GM21381 (cell line): ENCODE measurements around the gene SPN.
"Not testable (repeated sequence)": the region's sequence is repeated elsewhere in the genome, so short reads cannot be mapped to it uniquely, and the experiment has no call there.

Source experiments
- ATAC-seq: cut with Tn5 transposase; IDR thresholded peaks from one replicate; pipeline ENCODE4 v1.9.1; 2021; ENCODE audit warnings: mild to moderate bottlenecking, moderate library complexity; ENCODE audit not compliant: unreplicated experiment

SPN gene

DNA sequence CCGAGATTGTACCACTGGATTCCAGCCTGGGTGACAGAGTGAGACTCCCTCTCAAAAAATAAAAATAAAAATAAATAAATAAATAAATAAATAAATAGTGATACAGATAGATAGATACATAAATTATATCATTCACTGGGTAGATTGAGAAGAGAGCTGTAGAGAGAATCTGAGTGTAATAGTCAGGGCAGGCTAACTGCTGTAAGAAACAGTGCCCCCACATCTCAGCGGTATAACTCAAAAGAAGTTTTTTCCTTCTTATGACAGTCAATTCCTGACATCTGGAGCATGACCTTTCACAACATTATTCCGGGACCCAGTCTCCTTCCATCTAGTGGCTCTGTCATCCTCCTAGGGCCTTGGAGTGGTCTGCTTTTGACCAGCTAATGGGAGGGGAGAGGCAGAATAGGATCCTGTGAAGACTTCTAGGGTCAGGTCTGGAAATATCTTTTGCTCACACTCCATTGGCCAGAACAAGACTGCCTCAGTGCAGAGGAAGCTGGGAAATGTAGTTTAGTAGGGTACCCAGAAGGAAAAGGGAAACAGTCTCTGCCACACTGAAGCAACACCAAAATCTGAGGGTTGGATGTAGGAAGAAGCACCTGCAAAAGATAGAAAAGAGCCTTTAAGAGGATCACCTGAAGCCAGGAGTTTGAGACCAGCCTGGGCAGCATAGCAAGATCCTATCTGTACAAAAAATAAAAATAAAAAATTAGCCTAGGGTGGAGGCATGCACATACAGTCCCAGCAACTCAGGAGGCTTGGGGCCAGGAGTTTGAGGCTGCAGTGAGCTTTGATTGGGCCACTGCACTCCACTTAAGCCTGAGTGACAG lies 13.0 kb downstream of the SPN start:
- ATAC-seq: no peak

DNA sequence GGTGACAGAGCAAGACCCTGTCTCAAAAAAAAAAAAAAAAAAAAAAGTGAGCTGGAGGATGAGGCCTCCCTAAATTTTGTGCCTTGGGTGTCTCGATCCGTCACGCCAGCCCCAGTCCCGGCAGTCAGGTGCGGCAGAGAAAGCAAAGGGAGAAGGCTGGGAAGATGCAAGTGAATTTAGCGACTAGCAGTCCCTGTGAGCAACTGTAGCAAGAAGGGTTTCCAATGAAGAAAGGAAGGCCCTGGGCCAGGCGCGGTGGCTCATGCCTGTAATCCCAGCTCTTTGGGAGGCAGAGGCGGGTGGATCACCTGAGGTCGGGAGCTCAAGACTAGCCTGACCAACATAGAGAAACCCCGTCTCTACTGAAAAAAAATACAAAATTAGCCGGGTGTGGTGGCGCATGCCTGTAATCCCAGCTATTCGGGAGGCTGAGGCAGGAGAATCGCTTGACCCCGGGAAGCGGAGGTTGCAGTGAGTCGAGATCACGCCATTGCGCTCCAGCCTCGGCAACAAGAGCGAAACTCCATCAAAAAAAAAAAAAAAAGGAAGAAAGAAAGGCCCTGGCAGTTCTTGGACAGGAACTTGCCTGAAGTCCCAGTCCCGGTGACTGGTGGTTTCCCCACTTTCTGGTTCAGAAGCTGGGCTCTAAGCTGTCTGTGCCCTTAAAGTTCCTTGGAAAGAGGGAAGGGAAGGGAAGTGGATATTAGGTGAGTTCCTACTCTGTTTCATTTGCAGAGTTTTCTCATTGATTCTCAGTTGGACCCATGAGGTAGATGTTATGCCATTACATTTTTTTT lies 14.1 kb downstream of the SPN start:
- ATAC-seq: no peak

DNA sequence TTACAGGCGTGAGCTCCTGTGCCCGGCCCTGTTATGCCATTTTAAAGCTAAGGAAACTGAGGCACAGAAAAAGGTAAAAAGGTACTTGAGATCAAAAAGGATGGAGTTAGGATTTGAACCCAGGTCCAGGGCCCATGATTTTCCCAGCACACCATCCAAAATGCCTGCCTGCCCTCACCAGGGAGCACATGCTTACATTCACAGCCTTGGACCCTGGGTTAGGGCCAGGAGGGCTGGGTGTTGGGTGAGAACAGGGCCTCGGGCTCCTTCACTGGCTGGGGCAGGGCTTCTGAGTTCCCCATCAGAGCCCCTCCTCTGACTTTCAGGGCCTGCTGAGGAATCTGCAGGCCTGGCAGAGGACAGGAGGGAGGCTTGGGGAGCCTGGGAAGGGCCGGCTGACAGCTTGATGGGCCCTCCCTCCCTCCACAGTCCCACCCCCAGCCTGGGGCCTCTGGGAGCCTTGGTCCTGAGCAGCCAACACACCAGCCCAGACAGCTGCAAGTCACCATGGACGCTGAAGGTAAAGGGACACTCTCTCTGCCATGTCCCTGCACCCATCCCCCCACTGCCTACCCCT lies 15.7 kb downstream of the SPN start, which contains the start of gene QPRT:
TSS of gene QPRT (plus strand) at position 490 of the 577 bp plus-strand sequence. CDS start at position 508, 18 bp downstream.
- no peak for ATAC-seq

DNA sequence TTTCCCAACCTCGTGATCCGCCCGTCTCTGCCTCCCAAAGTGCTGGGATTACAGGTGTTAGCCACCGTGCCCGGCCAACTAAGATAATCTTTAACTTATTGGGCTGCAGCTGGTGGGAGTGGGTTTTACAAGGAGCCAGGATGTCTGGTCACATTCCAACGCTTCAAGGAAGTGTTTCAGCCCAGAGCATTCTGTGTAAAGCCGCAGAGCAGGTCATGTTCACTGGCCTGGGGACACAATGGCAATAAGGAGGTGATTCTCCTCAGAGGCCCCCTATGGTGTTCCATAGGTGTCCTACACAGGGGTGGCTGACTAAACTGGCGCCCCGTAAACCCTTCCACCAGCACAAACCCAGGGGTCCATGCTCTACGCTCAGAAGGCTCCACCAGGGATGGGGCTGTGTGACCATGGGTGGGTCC lies 17.1 kb downstream of the SPN start:
- no peak for ATAC-seq

DNA sequence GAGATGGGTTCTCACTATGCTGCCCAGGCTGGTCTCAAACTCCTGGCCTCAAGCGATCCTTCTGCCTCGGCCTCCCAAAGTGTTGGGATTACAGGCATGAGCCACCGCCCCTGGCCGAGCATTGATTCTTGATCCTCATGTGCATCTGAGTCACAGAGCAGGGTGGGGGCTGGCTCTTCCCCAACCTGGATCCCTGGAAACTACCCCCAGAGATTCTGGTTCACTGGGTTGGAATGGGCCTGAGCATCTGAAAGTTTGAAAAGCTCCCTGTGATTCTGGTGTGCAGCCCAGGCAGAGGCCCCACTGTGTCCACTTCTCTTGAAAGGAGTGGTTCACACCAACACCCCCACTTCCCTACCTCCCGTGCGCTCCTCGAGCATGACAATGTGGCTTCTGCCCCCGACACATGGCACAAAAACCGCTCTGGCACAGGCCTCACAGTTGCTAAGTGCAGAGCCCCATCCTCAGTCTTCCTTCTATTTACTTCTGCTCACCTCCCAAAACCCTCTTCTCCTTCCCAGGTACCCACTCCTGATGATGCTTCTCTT lies 20.6 kb downstream of the SPN start:
- no peak for ATAC-seq

DNA sequence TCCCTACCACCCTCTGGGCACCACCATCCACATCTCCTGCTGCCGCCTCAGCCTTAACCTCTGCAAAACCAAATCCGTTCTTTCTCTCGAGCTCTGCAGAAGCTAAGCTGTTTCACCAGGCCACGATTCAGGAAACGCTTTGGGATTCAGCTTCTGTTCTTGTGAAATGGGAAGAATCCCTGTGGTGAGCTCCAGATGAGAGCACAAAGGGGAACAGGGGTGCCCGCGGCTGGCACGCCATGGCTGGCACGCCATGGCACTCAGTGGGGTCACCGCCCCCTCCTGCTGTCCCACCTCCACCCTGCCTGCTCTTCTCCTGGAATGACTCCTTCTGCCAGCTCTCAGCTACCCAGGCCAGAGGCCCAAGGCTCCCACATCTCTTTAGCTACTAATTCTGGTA lies 21.6 kb downstream of the SPN start:
- no peak for ATAC-seq

DNA sequence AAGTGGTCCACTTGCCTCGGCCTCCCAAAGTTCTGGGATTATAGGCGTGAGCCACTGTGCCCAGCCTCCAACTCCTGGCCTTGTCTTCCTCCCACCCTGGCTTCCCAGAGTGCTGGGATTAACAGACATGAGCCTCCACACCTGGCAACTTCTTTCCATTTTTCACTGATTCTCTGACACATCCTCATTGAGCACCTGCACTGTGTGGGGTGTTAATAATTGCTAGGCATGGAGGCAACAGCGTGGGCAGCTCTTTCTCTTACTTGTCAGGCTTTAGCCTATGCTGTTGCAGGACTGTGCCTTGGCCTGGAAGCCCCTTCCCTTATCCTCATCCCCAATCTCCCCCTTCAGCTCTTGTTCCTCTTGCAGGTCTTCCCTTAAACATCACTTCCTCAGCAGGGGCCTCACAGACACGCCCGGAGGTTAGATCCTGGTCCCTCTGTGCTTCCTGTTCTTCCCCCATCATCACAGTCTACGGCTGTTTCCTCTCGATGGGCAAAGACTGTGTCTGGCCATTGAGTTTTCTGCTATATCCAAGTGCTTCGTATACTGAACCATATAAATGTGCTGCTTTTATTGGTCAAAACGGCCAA lies 23.8 kb downstream of the SPN start:
- ATAC-seq: no peak

DNA sequence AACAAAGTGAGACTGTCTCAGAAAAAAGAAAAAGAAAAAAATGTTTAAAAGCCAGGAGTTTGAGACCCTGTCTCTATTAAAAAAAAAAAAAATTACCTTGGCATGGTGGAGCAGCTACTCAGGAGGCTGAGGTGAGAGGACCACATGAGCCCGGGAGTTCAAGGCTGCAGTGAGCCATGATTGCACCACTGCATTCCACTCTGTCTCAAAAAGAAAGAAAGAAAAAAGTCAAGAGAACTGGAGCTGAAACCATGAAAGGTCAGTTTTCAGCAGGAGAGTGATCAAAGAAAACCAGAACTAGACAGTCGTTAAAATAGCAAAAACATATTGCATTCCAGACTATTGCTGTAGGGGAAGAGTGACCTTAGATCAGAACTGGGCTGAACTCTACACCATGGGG lies 24.7 kb downstream of the SPN start:
- ATAC-seq: no peak

DNA sequence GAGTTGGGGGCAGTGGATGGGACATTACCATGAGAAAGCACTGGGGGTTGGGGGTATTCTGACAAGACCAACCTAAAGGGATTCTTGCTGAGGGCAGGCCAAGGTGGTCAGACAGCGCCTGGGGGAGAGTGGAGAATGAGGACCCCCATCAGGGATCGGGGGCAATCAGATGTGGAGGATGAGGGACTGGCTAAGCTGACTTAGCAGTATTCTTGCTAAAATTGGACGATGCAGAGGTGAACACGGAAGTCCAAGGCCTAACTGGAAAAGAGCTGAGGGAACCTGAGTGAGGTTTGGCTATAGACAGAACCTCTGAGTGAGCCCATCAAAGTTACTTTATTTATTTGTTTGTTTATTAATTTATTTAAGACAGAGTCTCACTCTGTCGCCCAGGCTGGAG lies 25.1 kb downstream of the SPN start:
- ATAC-seq: no peak

DNA sequence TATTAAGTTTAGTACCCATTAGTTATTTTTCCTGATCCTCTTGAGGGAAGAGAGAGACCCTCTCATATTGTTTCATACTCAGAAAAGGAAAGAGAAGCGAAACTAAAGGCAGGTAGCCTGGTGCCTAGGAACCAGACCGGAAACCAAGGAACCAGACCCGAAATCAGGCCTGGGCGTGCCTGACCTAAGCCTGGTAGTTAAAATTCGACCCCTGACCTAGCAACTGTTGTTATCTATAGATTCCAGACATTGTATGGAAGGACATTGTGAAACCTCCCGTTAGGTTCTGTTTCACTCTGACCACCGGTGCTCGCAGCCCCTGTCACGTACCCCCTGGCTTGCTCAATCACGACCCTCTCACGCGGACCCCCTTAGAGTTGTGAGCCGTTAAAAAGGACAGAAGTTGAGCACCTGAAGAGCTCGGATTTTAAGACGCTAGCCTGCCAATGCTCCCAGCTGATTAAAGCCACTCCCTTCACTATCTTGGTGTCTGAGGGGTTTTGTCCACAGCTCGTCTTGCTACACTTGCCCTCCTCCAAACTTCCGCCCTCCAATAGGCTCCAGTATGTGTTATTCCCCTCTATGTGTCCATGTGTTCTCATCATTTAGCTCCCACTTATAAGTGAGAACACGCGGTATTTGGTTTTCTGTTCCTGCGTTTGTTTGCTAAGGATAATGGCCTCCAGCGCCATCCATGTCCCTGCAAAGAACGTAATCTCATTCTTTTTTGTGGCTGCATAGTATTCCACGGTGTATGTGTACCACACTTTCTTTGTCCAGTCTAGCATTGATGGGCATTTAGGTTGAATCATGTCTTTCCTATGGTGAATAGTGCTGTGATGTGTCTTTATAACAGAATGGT lies 26.7 kb downstream of the SPN start:
- not testable (repeated sequence) for ATAC-seq

DNA sequence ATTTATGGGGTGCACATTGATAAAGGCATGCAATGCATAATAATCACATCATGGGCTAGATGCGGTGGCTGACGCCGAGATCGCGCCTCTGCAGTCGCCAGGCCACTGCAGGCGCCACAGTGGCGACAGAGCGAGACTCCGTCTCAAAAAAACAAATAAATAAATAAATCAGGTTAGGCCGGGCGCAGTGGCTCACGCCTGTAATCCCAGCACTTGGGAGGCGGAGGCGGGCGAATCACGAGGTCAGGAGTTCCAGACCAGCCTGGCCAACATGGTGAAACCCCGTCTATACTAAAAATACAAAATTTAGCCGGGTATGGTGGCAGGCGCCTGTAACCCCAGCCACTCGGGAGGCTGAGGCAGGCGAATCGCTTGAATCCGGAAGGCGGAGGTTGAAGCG lies 29.6 kb downstream of the SPN start:
- not testable (repeated sequence) for ATAC-seq

DNA sequence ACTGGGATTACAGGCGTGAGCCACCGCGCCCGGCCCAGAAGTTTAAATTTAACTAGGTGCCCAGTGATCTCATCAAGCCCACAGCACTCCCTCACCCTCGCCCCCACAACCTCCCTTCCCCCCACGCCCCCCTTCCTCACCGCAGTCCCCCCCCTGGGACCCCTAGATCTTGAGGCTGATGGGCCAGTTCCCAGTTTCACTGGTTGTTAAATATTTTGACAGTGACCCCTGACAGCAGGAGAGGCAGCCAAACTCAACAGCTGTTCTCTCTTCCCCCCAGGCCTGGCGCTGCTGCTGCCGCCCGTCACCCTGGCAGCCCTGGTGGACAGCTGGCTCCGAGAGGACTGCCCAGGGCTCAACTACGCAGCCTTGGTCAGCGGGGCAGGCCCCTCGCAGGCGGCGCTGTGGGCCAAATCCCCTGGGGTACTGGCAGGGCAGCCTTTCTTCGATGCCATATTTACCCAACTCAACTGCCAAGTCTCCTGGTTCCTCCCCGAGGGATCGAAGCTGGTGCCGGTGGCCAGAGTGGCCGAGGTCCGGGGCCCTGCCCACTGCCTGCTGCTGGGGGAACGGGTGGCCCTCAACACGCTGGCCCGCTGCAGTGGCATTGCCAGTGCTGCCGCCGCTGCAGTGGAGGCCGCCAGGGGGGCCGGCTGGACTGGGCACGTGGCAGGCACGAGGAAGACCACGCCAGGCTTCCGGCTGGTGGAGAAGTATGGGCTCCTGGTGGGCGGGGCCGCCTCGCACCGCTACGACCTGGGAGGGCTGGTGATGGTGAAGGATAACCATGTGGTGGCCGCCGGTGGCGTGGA lies 31.5 kb downstream of the SPN start:
- no peak for ATAC-seq

DNA sequence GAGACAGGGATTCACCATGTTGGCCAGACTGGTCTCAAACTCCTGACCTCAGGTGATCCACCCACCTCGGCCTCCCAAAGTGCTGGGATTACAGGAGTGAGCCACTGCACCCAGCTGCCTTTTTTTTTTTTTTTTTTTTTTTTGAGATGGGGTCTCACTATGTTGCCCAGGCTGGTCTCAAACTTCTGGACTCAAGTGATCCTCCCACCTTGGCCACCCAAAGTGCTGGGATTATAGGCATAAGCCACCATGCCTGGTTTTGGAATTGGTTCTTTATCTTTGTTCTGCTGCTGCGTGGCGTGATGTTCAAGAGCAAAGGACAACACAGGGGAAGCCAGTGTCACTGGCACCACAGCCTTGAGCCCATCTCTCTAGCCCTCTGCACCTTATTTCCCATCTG lies 32.6 kb downstream of the SPN start:
- not testable (repeated sequence) for ATAC-seq

DNA sequence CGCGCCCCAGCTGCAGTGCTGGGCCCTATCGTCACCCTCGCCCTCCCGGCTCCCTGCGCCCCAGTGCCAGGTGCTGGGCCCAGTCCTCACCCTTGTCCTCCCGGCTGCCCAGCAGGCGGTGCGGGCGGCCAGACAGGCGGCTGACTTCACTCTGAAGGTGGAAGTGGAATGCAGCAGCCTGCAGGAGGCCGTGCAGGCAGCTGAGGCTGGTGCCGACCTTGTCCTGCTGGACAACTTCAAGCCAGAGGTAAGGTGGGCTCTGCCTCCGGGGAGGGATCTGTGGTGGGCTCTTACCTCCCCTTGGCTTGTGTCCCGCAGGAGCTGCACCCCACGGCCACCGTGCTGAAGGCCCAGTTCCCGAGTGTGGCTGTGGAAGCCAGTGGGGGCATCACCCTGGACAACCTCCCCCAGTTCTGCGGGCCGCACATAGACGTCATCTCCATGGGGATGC lies 33.9 kb downstream of the SPN start:
- no peak for ATAC-seq

DNA sequence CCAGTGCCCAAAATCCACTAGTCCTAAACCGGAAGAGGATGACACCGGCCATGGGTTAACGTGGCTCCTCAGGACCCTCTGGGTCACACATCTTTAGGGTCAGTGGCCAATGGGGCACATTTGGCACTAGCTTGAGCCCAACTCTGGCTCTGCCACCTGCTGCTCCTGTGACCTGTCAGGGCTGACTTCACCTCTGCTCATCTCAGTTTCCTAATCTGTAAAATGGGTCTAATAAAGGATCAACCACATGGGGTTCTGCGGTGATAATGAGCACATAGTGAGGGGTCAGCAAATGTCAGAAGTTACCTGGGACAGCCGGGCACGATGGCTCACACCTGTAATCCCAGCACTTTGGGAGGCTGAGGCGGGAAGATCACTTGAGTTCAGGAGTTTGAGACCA lies 34.3 kb downstream of the SPN start:
- no peak for ATAC-seq

DNA sequence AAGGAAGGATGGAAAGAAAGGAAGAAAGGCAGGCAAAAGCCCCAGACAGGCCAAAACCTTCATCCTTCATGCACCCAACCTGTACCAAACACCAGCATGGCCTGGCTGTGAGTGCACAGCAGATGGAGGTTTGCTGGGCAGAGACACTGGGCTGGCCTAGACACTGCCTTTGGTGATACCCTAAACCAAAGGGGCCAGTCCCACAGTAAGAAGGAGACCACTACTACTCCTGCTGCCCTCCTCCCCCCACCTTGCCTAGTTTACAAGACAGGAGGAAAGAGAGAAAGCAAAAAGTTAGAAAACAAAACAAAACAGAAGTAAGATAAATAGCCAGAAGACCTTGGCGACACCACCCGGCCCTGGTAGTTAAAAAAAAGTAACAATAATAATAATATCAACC lies 35.0 kb downstream of the SPN start:
- ATAC-seq: no peak

DNA sequence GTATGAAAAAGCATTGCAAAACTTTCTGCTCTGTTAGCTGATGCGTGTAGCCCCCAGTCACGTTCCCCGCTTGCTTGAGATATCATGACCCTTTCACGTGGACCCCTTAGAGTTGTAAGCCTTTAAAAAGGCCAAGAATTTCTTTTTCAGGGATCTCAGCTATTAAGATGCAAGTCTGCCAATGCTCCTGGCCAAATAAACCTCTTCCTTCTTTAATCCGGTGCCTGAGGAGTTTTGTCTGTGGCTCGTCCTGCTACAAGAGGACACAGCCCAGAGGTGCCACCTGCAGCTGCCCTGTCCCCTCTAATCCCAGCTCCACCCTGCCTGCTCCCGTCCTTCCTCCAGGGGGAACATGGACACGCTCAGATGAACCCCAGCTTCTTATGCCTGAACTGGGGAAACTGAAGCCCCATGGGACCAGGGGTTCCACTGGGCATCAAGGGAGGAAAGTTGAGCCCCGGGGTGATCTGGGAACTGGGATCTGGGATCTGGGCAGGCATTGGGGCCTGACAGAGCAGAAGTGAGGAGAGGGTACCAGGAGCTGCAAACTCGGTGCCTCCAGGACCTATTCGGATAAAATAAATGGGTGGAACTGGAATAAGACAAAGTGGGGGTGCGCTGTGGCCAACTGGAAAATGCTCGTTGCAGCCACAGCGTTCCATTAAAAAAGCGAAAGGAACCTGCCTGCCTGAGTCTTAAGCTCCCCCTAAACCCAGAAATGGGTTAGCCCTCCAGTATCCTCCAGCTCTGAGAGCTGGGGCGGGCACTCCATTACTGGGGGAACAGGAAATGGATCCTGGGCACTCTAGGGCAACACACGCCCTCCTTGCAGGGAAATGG lies 35.7 kb downstream of the SPN start:
- ATAC-seq: no peak
